ENCODE data around the gene ARPC1B. TPM values are rescaled to one million over a fixed set of nuclear protein-coding genes. Genes with fewer than 3 reads are reported as not detected.
"Not testable (repeated sequence)": the region's sequence is repeated elsewhere in the genome, so short reads cannot be mapped to it uniquely, and the experiment has no call there.

Gene ARPC1B
- total RNA-seq, 4 donors from 2014 or later = 221 to 387 (median 302) TPM

DNA sequence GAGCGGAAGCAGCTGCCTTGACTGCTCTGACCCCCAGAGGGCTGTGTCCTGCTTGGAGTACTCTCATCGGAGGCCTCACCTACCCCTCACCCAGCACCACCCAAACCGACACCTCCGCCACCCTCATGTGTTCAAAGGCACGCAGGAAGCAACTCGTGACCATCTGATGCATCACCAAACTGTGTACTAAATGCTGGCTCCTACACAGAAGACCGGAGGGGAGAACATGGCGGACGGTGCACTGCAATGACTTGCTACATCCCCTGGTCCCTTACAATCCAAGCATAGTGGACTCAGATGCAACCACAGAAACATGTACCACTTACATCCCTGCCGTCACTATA lies 30.4 kb downstream of the ARPC1B start:
- ATAC-seq (ENCODE audit: low FRiP score) (no peak), DNase-seq (ENCODE audit: low spot score) (no peak)
- TF ChIP-seq, protein P1, sequence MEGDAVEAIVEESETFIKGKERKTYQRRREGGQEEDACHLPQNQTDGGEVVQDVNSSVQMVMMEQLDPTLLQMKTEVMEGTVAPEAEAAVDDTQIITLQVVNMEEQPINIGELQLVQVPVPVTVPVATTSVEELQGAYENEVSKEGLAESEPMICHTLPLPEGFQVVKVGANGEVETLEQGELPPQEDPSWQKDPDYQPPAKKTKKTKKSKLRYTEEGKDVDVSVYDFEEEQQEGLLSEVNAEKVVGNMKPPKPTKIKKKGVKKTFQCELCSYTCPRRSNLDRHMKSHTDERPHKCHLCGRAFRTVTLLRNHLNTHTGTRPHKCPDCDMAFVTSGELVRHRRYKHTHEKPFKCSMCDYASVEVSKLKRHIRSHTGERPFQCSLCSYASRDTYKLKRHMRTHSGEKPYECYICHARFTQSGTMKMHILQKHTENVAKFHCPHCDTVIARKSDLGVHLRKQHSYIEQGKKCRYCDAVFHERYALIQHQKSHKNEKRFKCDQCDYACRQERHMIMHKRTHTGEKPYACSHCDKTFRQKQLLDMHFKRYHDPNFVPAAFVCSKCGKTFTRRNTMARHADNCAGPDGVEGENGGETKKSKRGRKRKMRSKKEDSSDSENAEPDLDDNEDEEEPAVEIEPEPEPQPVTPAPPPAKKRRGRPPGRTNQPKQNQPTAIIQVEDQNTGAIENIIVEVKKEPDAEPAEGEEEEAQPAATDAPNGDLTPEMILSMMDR (IDR thresholded peaks at IDR 0.05) = no peak

DNA sequence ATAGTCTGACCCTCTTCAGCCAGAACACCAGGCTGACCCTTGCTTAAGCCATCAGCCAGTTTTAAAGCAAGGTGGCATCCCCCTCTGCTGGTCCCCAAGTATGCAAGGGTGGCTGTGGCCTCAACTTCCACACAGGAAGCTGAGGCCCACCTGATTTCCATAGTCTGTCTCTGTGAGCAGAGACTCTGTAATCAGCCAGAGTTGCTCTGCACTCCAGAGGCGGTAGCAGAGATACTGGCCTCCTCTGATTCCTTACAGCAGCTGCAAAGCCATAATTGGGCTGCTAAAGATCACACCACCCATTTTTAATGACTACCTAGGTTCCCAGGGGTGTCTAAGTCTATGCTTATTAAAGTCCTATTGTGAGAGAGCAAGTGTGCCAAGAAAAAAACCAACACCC lies 32.0 kb downstream of the ARPC1B start:
- no peak for ATAC-seq (ENCODE audit: low FRiP score)
- TF ChIP-seq, protein P1 (IDR thresholded peaks at IDR 0.05) = no peak
- DNase-seq (ENCODE audit: low spot score) = no peak

DNA sequence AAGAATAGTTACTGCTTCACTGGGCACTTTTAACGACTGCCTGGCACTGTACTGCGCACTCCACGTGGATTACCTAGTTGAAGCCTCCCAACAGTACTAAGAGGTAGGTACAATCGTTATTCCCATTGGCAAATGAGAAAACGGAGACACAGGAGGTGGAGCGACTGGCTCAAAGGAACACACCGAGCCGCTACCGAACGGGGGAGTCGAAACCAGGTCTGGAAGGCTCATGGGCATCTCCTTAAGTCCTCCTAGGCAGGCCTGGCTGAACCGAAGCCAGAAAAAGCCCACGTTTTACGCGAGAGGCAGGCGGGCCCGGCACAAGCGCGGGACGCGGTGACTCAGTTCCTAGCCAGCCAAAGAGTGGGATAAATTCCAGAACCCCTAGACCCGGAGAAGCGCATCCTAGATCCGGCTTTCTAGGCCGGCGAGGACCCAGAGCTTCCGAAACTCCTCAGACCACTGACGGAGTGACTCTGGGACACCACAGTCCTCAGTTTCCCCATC lies 33.4 kb downstream of the ARPC1B start:
- TF ChIP-seq, protein P1 (IDR thresholded peaks at IDR 0.05) = no peak
- ATAC-seq (ENCODE audit: low FRiP score) (peak; percentile 84), DNase-seq (ENCODE audit: low spot score) (peak; percentile 71)

DNA sequence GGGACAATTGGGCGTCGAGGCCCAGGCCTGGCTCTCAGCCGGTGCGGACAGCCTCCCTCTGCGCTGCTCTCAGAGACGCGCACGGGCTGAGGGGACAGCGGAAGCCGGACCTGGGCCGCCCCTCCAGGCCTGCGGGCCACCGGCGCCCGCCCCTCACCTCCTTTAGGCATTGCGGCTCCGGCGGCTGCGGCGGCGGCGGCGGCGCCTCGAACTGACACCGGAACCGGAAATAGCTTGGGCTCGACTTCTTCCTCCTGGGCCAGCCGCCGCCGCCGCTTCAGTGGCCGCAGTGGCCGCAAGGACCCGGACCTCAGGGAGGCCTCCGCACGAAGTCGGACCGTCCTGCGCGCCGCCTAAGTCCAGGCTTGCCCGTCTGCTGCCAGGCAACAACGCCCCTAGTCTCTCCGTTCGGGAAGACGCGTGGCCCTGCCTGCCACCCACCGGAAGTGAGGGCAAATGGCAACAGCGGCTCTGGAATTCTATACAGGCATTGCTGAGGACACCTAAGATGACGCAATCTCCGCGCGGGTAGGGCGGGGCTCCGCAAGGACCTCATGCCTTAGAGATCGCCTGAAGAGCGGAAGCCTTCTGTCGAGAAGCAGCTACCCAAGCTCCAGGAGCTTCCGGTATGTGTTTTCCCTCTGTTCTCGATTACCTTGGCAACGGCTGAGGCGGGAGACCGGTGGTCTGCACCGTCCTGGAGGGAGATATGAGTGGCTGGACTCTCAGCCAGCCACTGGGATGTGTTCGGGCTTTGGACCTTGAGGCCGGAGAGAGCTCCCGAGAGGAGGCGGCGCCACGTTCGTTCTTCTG lies 34.1 kb downstream of the ARPC1B start, which contains the start of the genes BUD31 and PDAP1:
Gene BUD31, plus strand, starts transcription at position 591 of the 813 bp plus-strand sequence. CDS start 2,124 bp downstream, outside the sequence.
Gene PDAP1, minus strand, starts transcription at position 219 of the 813 bp plus-strand sequence. Its CDS starts 49 bp downstream, at position 170.
- peak; percentile 87 for ATAC-seq (ENCODE audit: low FRiP score)
- TF ChIP-seq, protein P1 (IDR thresholded peaks at IDR 0.05) = no peak
- DNase-seq (ENCODE audit: low spot score) = peak; percentile 87

DNA sequence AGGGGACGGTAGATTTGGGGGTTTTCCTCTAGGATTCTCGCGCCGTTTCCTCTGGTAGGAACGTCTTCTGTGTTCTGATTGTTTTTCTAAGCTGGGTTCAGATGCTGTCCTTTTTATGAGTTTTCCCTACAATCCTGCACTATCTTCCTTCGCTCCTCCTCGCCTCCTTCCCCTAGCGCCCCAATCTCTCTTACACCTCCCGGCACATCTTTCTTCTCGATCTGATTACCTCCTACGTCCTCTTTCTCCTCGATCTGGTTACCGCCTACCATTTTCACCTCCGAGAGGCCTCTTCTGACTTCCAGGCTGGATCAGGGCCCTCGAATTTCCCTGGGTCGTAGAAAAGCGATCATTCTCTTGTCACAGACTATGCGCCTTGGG lies 34.7 kb downstream of the ARPC1B start:
- DNase-seq (ENCODE audit: low spot score) (no peak), ATAC-seq (ENCODE audit: low FRiP score) (no peak)
- TF ChIP-seq, protein P1 (IDR thresholded peaks at IDR 0.05) = no peak

DNA sequence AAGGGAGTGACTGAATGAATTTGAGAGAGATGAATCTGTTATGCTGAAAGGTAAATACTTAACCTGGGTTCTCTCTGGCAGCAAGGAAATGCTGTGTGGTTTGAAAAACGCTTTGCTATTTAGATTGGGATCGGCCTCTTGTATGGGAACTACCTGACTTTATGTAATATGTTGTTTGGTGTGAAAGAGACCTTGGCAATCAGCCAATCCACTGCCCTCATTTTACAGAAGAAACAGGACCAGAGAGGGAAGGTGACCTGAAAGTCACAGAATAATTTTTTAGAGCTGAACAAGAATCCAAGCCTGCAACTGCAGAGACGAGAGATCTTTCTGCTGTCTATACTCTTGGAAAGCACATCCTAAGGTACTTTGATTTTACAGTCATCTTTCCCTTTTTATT lies 35.3 kb downstream of the ARPC1B start:
- ATAC-seq (ENCODE audit: low FRiP score) = no peak
- no peak for DNase-seq (ENCODE audit: low spot score)
- TF ChIP-seq, protein P1 (IDR thresholded peaks at IDR 0.05) = no peak

DNA sequence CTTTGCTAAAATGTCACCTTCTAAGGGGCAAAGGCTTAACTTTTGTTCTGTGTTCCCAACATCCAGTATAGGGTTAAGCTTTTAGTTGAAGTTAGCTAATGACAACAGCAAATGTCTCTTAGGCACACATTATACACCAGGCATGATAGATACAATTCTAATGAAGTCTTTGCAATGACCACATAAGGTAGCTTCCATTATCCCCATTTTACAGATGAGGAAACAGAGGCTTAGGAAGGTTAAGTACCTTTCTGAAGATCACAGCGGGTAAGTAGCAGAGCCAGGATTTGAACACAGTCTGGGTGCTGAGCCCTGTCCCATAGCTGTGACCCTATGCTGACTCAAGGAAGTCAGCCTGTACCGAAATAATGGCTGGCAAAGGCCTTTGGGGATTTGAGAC lies 36.1 kb downstream of the ARPC1B start:
- ATAC-seq (ENCODE audit: low FRiP score) (no peak), DNase-seq (ENCODE audit: low spot score) (no peak)
- TF ChIP-seq, protein P1 (IDR thresholded peaks at IDR 0.05) = no peak

DNA sequence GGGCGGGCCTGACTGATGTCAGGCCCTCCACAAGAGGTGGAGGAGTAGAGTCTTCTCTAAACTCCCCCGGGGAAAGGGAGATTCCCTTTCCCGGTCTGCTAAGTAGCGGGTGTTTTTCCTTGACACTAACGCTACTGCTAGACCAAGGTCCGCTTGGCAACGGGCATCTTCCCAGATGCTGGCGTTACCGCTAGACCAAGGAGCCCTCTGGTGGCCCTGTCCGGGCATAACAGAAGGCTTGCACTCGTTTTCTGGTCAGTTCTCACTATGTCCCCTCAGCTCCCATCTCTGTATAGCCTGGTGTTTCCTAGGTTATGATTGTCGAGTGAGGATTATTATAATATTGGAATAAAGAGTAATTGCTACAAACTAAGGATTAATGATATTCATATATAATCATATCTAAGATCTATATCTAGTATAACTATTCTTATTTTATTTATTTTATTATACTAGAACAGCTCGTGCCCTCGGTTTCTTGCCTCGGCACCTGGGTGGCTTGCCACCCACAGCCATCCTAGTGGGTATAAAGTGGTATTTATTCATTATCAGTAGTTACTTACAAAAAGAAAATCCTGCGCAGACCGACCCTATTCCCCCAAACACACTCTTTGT lies 41.1 kb downstream of the ARPC1B start:
- peak; percentile 40 for DNase-seq (ENCODE audit: low spot score)
- ATAC-seq (ENCODE audit: low FRiP score) = not testable (repeated sequence)
